H9 (cell line): ENCODE data around the gene HPD. TPM values are rescaled to one million over a fixed set of nuclear protein-coding genes. Genes with fewer than 3 reads are reported as not detected.
A peak's percentile ranks its signal among the peaks of the same experiment; 100 is the strongest.

Experiments
- DNase-seq: peaks from one replicate; pipeline ENCODE4 v3.0.0-alpha.2; 2017
- H2AFZ ChIP-seq: one replicate; pipeline ENCODE4 v1.6.1; 2013; ENCODE audit warnings: mild to moderate bottlenecking, low read length, control low read depth, moderate library complexity
- H2AK5ac ChIP-seq: 2 replicates; pipeline ENCODE4 v1.6.1; 2013; ENCODE audit warnings: low read length, control low read depth, mixed read lengths; ENCODE audit not compliant: insufficient read length
- H2BK120ac ChIP-seq: one replicate; pipeline ENCODE4 v1.6.1; 2013; ENCODE audit warnings: low read depth, mild to moderate bottlenecking, low read length, control low read depth, inconsistent platforms; ENCODE audit not compliant: poor library complexity, severe bottlenecking
- H2BK12ac ChIP-seq: 2 replicates; pipeline ENCODE4 v1.6.1; 2013; ENCODE audit warnings: low read length, control low read depth, mixed read lengths, low read depth; ENCODE audit not compliant: insufficient read length
- H2BK15ac ChIP-seq: 2 replicates; pipeline ENCODE4 v1.6.1; 2013; ENCODE audit warnings: low read depth, low read length, control low read depth
- H2BK20ac ChIP-seq: one replicate; pipeline ENCODE4 v1.6.1; 2013; ENCODE audit warnings: low read depth, mild to moderate bottlenecking, low read length, control low read depth, inconsistent platforms; ENCODE audit not compliant: poor library complexity, severe bottlenecking
- H2BK5ac ChIP-seq: 2 replicates; pipeline ENCODE4 v1.6.1; 2013; ENCODE audit warnings: low read length, control low read depth, mixed read lengths; ENCODE audit not compliant: insufficient read length
- H3K14ac ChIP-seq: 2 replicates; pipeline ENCODE4 v1.6.1; 2013; ENCODE audit warnings: low read length, control low read depth; ENCODE audit not compliant: insufficient read depth
- H3K18ac ChIP-seq: 2 replicates; pipeline ENCODE4 v1.6.1; 2013; ENCODE audit warnings: low read depth, mild to moderate bottlenecking, mixed read lengths, low read length, control low read depth; ENCODE audit not compliant: insufficient read length
- H3K23ac ChIP-seq: 2 replicates; pipeline ENCODE4 v1.6.1; 2013; ENCODE audit warnings: low read length, control low read depth, mixed read lengths, low read depth; ENCODE audit not compliant: insufficient read length
- H3K23me2 ChIP-seq: 2 replicates; pipeline ENCODE4 v1.6.1; 2013; ENCODE audit warnings: low read depth, mild to moderate bottlenecking, mixed read lengths, low read length, control low read depth; ENCODE audit not compliant: insufficient read length, poor library complexity, severe bottlenecking
- H3K27ac ChIP-seq: 2 replicates; pipeline ENCODE4 v1.5.1; 2013; ENCODE audit warnings: low read length, control low read depth, mixed read lengths, low read depth; ENCODE audit not compliant: insufficient read length
- H3K27me3 ChIP-seq: 2 replicates; pipeline ENCODE4 v1.6.1; 2013; ENCODE audit warnings: low read length, control low read depth, inconsistent platforms; ENCODE audit not compliant: insufficient read depth
- H3K4ac ChIP-seq: 2 replicates; pipeline ENCODE4 v1.6.1; 2013; ENCODE audit warnings: low read depth, mild to moderate bottlenecking, control low read depth, inconsistent platforms, low read length, moderate library complexity
- H3K4me1 ChIP-seq: 2 replicates; pipeline ENCODE4 v1.6.1; 2013; ENCODE audit warnings: low read length, control low read depth, inconsistent platforms; ENCODE audit not compliant: insufficient read depth
- H3K4me2 ChIP-seq: 2 replicates; pipeline ENCODE4 v1.6.1; 2013; ENCODE audit warnings: low read length, control low read depth, mixed read lengths; ENCODE audit not compliant: insufficient read length, insufficient read depth
- H3K56ac ChIP-seq: 2 replicates; pipeline ENCODE4 v1.6.1; 2013; ENCODE audit warnings: low read depth, mild to moderate bottlenecking, mixed read lengths, low read length, control low read depth; ENCODE audit not compliant: insufficient read length
- H3K79me1 ChIP-seq: 2 replicates; pipeline ENCODE4 v1.6.1; 2013; ENCODE audit warnings: low read depth, mild to moderate bottlenecking, moderate library complexity, low read length, control low read depth, inconsistent platforms; ENCODE audit not compliant: insufficient read depth, poor library complexity, severe bottlenecking
- H3K79me2 ChIP-seq: 2 replicates; pipeline ENCODE4 v1.6.1; 2013; ENCODE audit warnings: low read length, control low read depth, inconsistent platforms; ENCODE audit not compliant: insufficient read depth
- H3K9ac ChIP-seq: 2 replicates; pipeline ENCODE4 v1.6.1; 2013; ENCODE audit warnings: low read length, control low read depth, mixed read lengths; ENCODE audit not compliant: insufficient read length; ENCODE audit errors: extremely low read depth
- H3K9me3 ChIP-seq: one replicate; pipeline ENCODE4 v1.6.1; 2013; ENCODE audit warnings: low read depth, low read length, inconsistent platforms; ENCODE audit not compliant: control insufficient read depth
- H3T11ph ChIP-seq: one replicate; pipeline ENCODE4 v1.6.1; 2013; ENCODE audit warnings: mild to moderate bottlenecking, low read length, control low read depth, inconsistent platforms
- H4K20me1 ChIP-seq: one replicate; pipeline ENCODE4 v1.6.1; 2013; ENCODE audit not compliant: control insufficient read depth, insufficient read length, insufficient read depth
- H4K5ac ChIP-seq: 2 replicates; pipeline ENCODE4 v1.6.1; 2013; ENCODE audit warnings: low read depth, mild to moderate bottlenecking, mixed read lengths, low read length, control low read depth; ENCODE audit not compliant: insufficient read length
- H4K8ac ChIP-seq: replicated peaks from 2 replicates; pipeline ENCODE4 v1.6.1; 2013; ENCODE audit warnings: low read length, control low read depth, mixed read lengths, low read depth; ENCODE audit not compliant: insufficient read length
- H4K91ac ChIP-seq: 2 replicates; pipeline ENCODE4 v1.6.1; 2013; ENCODE audit warnings: low read depth, mild to moderate bottlenecking, moderate library complexity, mixed read lengths, low read length, control low read depth; ENCODE audit not compliant: insufficient read length
- H3K27ac Mint-ChIP-seq, 3 experiments: 2 replicates in 2 of 3; 3 replicates in 1 of 3; pipeline ENCODE4 v1.8.0; 2020 to 2021; ENCODE audit warnings: mixed read lengths in 3 of 3, mild to moderate bottlenecking in 1 of 3, moderate library complexity in 1 of 3
- H3K27me3 Mint-ChIP-seq: 2 replicates; pipeline ENCODE4 v1.8.0; 2021; ENCODE audit warnings: low read depth, mild to moderate bottlenecking, moderate library complexity, mixed read lengths
- H3K36me3 Mint-ChIP-seq, 3 experiments: 2 replicates in 2 of 3; 3 replicates in 1 of 3; pipeline ENCODE4 v1.8.0; 2020 to 2021; ENCODE audit warnings: low read depth in 3 of 3, mixed read lengths in 3 of 3; ENCODE audit not compliant: insufficient read depth in 1 of 3
- H3K4me1 Mint-ChIP-seq, 2 experiments: 2 replicates each; pipeline ENCODE4 v1.8.0; 2020; ENCODE audit warnings: mixed read lengths in 2 of 2
- H3K4me3 Mint-ChIP-seq, 2 experiments: 2 replicates in 1 of 2; 3 replicates in 1 of 2; pipeline ENCODE4 v1.8.0; 2020 to 2021; ENCODE audit warnings: mild to moderate bottlenecking in 2 of 2, mixed read lengths in 2 of 2, moderate library complexity in 1 of 2
- H3K9me3 Mint-ChIP-seq, 2 experiments: 2 replicates in 1 of 2; 3 replicates in 1 of 2; pipeline ENCODE4 v1.8.0; 2020; ENCODE audit warnings: mild to moderate bottlenecking in 2 of 2, mixed read lengths in 2 of 2, moderate library complexity in 1 of 2
- WGBS: extraction: QIAGEN DNeasy Blood & Tissue Kit; methylation state at CpG from one replicate; pipeline ENCODE4 v1.1.7; 2013; ENCODE audit warnings: missing lambda C conversion rate, low lambda C conversion rate, mixed read lengths; ENCODE audit not compliant: insufficient read length; ENCODE audit errors: extremely low coverage; 5-methylcytosine and 5-hydroxymethylcytosine counted together
- total RNA-seq: library from RNA; stranded (reverse); gene quantifications from 2 replicates; pipeline ENCODE4 v1.2.1, GENCODE V29; 2021
- TF ChIP-seq, protein P1 (sequence below): fragments of 200-600 bp; sonication (generic); conservative IDR thresholded peaks from 3 replicates; pipeline ENCODE4 v1.8.0; 2021; ENCODE audit warnings: antibody characterized with exemption, mild to moderate bottlenecking

Gene HPD
- total RNA-seq, 1 experiment from 2014 or later: not detected

DNA sequence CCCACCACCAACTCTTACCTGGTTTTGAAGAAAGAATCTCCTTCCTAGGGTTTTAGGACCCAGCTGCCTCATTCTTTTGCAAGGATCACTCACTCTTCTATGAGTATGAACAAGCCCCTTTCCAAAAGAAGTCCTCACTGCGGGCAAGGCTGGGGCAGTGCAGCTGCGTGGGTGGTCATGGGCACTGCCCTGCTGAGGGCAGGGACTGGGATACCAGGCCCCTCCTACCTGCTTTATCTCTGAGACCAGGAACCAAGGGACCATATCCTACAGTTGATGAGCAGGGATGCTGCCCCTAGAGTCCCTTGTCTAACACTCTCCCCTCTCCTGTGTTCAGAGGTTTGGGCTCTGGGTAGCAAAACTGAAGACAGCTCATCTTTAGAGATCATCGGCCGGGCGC lies 20.5 kb downstream of the HPD start:
- Histone ChIP-seq H3K9ac (no peak overlapping the region), H2AK5ac (no peak overlapping the region), H2BK20ac (no peak overlapping the region), H2AFZ (no peak overlapping the region), H3T11ph (no peak overlapping the region), H2BK5ac (no peak overlapping the region), H4K20me1 (peaks cover 3% of the 10 kb centered on the region), H3K4ac (no peak overlapping the region), H3K4me2 (no peak overlapping the region), H3K9me3 (no peaks in the 10 kb centered on the region), H2BK12ac (no peak overlapping the region), H3K14ac (no peak overlapping the region), H3K23ac (no peak overlapping the region), H3K56ac (no peak overlapping the region), H3K27ac (no peak overlapping the region), H3K23me2 (no peaks in the 10 kb centered on the region), H3K27me3 (no peaks in the 10 kb centered on the region), H3K4me1 (no peaks in the 10 kb centered on the region), H2BK15ac (no peak overlapping the region), H4K5ac (no peak overlapping the region), H3K18ac (no peak overlapping the region), H4K91ac (no peak overlapping the region), H3K79me2 (no peaks in the 10 kb centered on the region), H2BK120ac (no peak overlapping the region), H3K79me1 (no peaks in the 10 kb centered on the region), H4K8ac (no peak overlapping the region)
- H3K36me3 Mint-ChIP-seq: no peaks in the 10 kb centered on the region
- peaks cover 15% of the 10 kb centered on the region for H3K27me3 Mint-ChIP-seq
- WGBS: no CpG with 5 or more reads among the region's 5 CpGs
- peak; percentile 33 for DNase-seq
- H3K9me3 Mint-ChIP-seq: no peaks in the 10 kb centered on the region; a peak in 2 of 5 replicates
- TF ChIP-seq, protein P1, sequence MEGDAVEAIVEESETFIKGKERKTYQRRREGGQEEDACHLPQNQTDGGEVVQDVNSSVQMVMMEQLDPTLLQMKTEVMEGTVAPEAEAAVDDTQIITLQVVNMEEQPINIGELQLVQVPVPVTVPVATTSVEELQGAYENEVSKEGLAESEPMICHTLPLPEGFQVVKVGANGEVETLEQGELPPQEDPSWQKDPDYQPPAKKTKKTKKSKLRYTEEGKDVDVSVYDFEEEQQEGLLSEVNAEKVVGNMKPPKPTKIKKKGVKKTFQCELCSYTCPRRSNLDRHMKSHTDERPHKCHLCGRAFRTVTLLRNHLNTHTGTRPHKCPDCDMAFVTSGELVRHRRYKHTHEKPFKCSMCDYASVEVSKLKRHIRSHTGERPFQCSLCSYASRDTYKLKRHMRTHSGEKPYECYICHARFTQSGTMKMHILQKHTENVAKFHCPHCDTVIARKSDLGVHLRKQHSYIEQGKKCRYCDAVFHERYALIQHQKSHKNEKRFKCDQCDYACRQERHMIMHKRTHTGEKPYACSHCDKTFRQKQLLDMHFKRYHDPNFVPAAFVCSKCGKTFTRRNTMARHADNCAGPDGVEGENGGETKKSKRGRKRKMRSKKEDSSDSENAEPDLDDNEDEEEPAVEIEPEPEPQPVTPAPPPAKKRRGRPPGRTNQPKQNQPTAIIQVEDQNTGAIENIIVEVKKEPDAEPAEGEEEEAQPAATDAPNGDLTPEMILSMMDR: no peak
- H3K4me1 Mint-ChIP-seq: peaks cover 5 to 13% of the 10 kb centered on the region in 2 experiments
- H3K4me3 Mint-ChIP-seq: no peak overlapping the region
- no peak overlapping the region for H3K27ac Mint-ChIP-seq
